Liver (tissue), 9 donors: ENCODE results near the gene MTMR2. TPM values are rescaled to one million over a fixed set of nuclear protein-coding genes. Genes with fewer than 3 reads are reported as not detected.

Experiments
- DNase-seq: peaks from one replicate; pipeline ENCODE4 v3.0.0-alpha.2; 2017; ENCODE audit warnings: low spot score
- H3K27ac ChIP-seq, 2 donors: one replicate each; pipeline ENCODE4 v1.7.0; 2013; ENCODE audit warnings: inconsistent platforms in 2 of 2, low read length in 2 of 2, control low read depth in 1 of 2, low read depth in 1 of 2, mild to moderate bottlenecking in 1 of 2
- H3K27me3 ChIP-seq, 4 donors: one replicate each; pipeline versions ENCODE4 v1.6.1 to v1.7.0; 2013; ENCODE audit warnings: low read length in 3 of 4, inconsistent platforms in 1 of 4, mild to moderate bottlenecking in 1 of 4, moderate library complexity in 1 of 4; ENCODE audit not compliant: control insufficient read depth in 4 of 4, insufficient read depth in 4 of 4
- H3K36me3 ChIP-seq, 4 donors: one replicate each; pipeline versions ENCODE4 v1.6.1 to v1.7.0; 2013; ENCODE audit warnings: low read length in 3 of 4, mild to moderate bottlenecking in 3 of 4, low read depth in 1 of 4, moderate library complexity in 1 of 4; ENCODE audit not compliant: control insufficient read depth in 4 of 4, insufficient read depth in 3 of 4
- H3K4me1 ChIP-seq, 4 donors: one replicate each; pipeline versions ENCODE4 v1.6.1 to v1.7.0; 2013; ENCODE audit warnings: low read length in 3 of 4, mild to moderate bottlenecking in 3 of 4, moderate library complexity in 1 of 4; ENCODE audit not compliant: control insufficient read depth in 4 of 4, insufficient read depth in 4 of 4
- H3K4me3 ChIP-seq, 3 donors: one replicate each; pipeline versions ENCODE4 v1.6.1 to v1.7.0; 2013; ENCODE audit warnings: low read length in 3 of 3, control low read depth in 1 of 3, low read depth in 1 of 3, mild to moderate bottlenecking in 1 of 3
- H3K9ac ChIP-seq, 2 donors: one replicate each; pipeline ENCODE4 v1.7.0; 2013; ENCODE audit warnings: low read length in 2 of 2, mild to moderate bottlenecking in 2 of 2, moderate library complexity in 2 of 2, control low read depth in 1 of 2, low read depth in 1 of 2
- H3K9me3 ChIP-seq, 4 donors: one replicate each; pipeline versions ENCODE4 v1.6.1 to v1.7.0; 2013; ENCODE audit warnings: low read length in 3 of 4; ENCODE audit not compliant: control insufficient read depth in 4 of 4
- EGR1 ChIP-seq, 2 donors: IDR thresholded peaks; 2 replicates each; pipeline ENCODE4 v1.6.1; 2016 to 2018; ENCODE audit warnings: antibody characterized with exemption in 2 of 2, low read depth in 2 of 2
- FOXA1 ChIP-seq: IDR thresholded peaks from 2 replicates; pipeline ENCODE4 v1.6.1; 2016; ENCODE audit warnings: antibody characterized with exemption
- GABPA ChIP-seq, 2 donors: IDR thresholded peaks in 1 of 2; conservative IDR thresholded peaks in 1 of 2; 2 replicates each; pipeline ENCODE4 v1.6.1; 2016; ENCODE audit warnings: antibody characterized with exemption in 2 of 2, mild to moderate bottlenecking in 1 of 2, moderate library complexity in 1 of 2
- JUND ChIP-seq, 2 donors: IDR thresholded peaks; 2 replicates each; pipeline ENCODE4 v1.6.1; 2016; ENCODE audit warnings: antibody characterized with exemption in 2 of 2
- NR2F2 ChIP-seq: IDR thresholded peaks from 2 replicates; pipeline ENCODE4 v1.6.1; 2016; ENCODE audit warnings: antibody characterized with exemption
- RXRA ChIP-seq, 2 donors: IDR thresholded peaks; 2 replicates each; pipeline ENCODE4 v1.6.1; 2017 to 2018; ENCODE audit warnings: antibody characterized with exemption in 2 of 2, mild to moderate bottlenecking in 1 of 2
- YY1 ChIP-seq: IDR thresholded peaks from 2 replicates; pipeline ENCODE4 v1.6.1; 2016; ENCODE audit warnings: antibody characterized with exemption, mild to moderate bottlenecking
- WGBS: extraction: QIAGEN DNeasy Blood & Tissue Kit; methylation state at CpG from one replicate; pipeline ENCODE4 v1.1.7; 2013; 5-methylcytosine and 5-hydroxymethylcytosine counted together
- polyA plus RNA-seq, 2 donors: library from polyadenylated mRNA; stranded (reverse) in 1 of 2; unstranded in 1 of 2; fragments of 200-250 nt in 1 of 2; fragments of >200 nt in 1 of 2; fragmentation: Nextera tagmentation in 1 of 2; extraction: Ambion mirVana in 1 of 2; gene quantifications; one replicate each; pipeline versions ENCODE4 v1.2.1 to v1.2.3, GENCODE V29; 2013 to 2015
- total RNA-seq, 2 donors: library from RNA; depleted of rRNA; stranded (reverse); fragments of >200 nt; gene quantifications; one replicate each; pipeline ENCODE4 v1.2.3, GENCODE V29; 2014
- TF ChIP-seq, protein P1 (sequence below): IDR thresholded peaks from 2 replicates; pipeline ENCODE4 v1.6.1; 2016; ENCODE audit warnings: antibody characterized with exemption
- TF ChIP-seq, protein P2 (sequence below): fragments of 150-350 bp; IDR thresholded peaks from 2 replicates; pipeline ENCODE4 v1.5.1; 2017; ENCODE audit warnings: improper control_type of control experiment, low read depth, low read length; ENCODE audit not compliant: missing input control
- TF ChIP-seq, protein P3 (sequence below): IDR thresholded peaks from 2 replicates; pipeline ENCODE4 v1.6.1; 2016; ENCODE audit warnings: antibody characterized with exemption
- TF ChIP-seq, protein P4 (sequence below): IDR thresholded peaks from 2 replicates; pipeline ENCODE4 v1.6.1; 2016; ENCODE audit warnings: antibody characterized with exemption
- donor health status: healthy.
- donor health status: healthy.
- donor health status: healthy.
- donor health status: healthy.
- donor health status: healthy.

The MTMR2 gene
- total and polyA plus RNA-seq, 4 donors, result 2.0 to 9.5 (median 3.1) TPM

DNA sequence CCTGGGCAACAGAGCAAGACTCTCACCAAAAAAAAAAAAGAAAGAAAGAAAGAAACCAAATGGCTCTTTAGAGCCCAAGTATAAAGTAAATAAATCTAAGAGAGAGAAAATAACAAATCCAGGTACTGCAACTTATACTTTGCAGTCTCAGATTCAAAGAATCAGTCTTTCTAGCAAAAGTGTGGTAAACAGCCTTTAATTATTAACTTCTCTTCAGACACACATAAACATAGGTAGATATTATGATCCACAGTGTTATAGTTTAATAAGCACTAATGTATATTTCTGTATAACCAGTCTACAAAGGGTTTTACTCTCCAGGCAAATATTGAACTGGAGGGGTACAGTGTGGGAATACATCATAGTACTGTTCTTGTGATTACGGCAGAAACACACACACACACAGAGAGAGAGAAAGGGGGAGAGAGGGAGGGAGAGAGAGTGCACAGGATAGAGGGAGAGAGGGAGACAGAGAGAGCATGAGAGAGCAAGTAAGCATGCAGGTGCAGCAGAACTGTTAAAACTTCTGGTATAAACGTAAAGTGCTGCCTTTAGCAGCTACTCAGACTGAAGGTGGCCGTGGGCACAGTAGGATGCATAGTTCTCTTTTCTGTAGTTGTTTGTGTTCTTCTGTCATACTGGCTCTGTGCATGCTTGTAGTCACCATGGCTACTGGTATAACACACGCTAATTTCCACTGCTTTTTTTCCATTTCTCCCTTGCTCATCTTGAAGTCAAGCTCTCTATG, 32.3 kb downstream of the MTMR2 start:
- DNase-seq, result no peak
- 71% methylated on average over 4 of the region's 4 CpGs for WGBS
- Histone ChIP-seq H3K4me3 (no peak overlapping the region), H3K9ac (no peak overlapping the region), H3K36me3 (peaks cover 0 to 2% (median 1%) of the 10 kb centered on the region in 4 donors), H3K4me1 (no peaks in the 10 kb centered on the region), H3K27ac (no peak overlapping the region), H3K9me3 (no peaks in the 10 kb centered on the region), H3K27me3 (no peaks in the 10 kb centered on the region)
- no peak for TF ChIP-seq JUND (IDR thresholded peaks at IDR 0.05)

DNA sequence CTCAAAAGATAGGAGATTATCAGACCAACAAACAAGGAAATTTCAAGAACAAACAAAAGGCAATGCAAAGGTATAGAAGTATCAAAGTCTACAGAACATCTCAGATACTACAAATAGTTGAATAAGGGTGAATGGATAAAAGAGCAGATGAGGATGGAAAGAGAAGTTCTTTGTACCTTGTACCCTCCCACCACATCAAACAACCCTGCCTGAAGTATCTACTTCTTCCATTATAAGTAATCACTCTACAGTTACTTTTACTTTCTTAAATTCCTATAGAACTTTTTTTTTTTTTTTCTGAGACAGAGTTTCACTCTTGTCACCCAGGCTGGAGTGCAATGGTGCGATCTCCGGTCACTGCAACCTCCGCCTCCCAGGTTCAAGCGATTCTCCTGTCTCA, 35.1 kb downstream of the MTMR2 start:
- Histone ChIP-seq H3K4me3 (no peak overlapping the region), H3K36me3 (peaks cover 0 to 2% (median 1%) of the 10 kb centered on the region in 4 donors), H3K9me3 (no peaks in the 10 kb centered on the region), H3K4me1 (no peaks in the 10 kb centered on the region), H3K9ac (no peak overlapping the region), H3K27me3 (no peaks in the 10 kb centered on the region), H3K27ac (no peak overlapping the region)
- TF ChIP-seq RXRA (IDR thresholded peaks at IDR 0.05), result no peak
- TF ChIP-seq, protein P1, sequence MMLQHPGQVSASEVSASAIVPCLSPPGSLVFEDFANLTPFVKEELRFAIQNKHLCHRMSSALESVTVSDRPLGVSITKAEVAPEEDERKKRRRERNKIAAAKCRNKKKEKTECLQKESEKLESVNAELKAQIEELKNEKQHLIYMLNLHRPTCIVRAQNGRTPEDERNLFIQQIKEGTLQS, result no peak
- 98% methylated on average over 4 of the region's 4 CpGs for WGBS
- DNase-seq, result no peak

DNA sequence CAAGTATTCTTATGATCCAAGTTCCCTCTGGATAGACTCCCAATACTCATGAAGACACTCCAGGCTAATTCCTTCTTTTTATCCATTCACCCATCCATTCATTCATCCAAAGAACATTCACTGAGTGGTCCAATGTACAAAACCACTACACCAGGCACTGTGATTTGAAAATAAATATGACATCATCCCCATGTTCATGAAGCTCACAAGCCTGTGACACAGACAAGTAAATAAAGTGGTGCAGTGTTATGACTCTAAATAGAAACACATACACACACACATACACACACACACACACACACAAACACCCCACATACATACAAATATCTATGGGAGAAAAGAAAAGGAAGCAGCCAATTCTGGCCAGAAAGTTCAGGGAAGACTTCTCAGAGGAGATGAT, 35.5 kb downstream of the MTMR2 start:
- peaks cover 0 to 2% (median 1%) of the 10 kb centered on the region in 4 donors for H3K36me3 ChIP-seq

More for the DNA sequence above, 35.5 kb downstream of the MTMR2 start:
- no peak overlapping the region for H3K4me3 ChIP-seq
- H3K9ac ChIP-seq, result no peak overlapping the region
- no peak for DNase-seq
- no peak for TF ChIP-seq NR2F2
- TF ChIP-seq, protein P2, sequence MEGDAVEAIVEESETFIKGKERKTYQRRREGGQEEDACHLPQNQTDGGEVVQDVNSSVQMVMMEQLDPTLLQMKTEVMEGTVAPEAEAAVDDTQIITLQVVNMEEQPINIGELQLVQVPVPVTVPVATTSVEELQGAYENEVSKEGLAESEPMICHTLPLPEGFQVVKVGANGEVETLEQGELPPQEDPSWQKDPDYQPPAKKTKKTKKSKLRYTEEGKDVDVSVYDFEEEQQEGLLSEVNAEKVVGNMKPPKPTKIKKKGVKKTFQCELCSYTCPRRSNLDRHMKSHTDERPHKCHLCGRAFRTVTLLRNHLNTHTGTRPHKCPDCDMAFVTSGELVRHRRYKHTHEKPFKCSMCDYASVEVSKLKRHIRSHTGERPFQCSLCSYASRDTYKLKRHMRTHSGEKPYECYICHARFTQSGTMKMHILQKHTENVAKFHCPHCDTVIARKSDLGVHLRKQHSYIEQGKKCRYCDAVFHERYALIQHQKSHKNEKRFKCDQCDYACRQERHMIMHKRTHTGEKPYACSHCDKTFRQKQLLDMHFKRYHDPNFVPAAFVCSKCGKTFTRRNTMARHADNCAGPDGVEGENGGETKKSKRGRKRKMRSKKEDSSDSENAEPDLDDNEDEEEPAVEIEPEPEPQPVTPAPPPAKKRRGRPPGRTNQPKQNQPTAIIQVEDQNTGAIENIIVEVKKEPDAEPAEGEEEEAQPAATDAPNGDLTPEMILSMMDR, result no peak
- no peak for TF ChIP-seq FOXA1
- no peak for TF ChIP-seq GABPA (IDR thresholded peaks at IDR 0.05 in 1 of 2, conservative IDR thresholded peaks at IDR 0.05 in 1 of 2)
- TF ChIP-seq RXRA (IDR thresholded peaks at IDR 0.05), result no peak
- TF ChIP-seq JUND (IDR thresholded peaks at IDR 0.05), result no peak
- TF ChIP-seq EGR1 (IDR thresholded peaks at IDR 0.05; ENCODE audit: low read depth in 2 of 2), result no peak
- no peak for TF ChIP-seq YY1
- TF ChIP-seq, protein P3, sequence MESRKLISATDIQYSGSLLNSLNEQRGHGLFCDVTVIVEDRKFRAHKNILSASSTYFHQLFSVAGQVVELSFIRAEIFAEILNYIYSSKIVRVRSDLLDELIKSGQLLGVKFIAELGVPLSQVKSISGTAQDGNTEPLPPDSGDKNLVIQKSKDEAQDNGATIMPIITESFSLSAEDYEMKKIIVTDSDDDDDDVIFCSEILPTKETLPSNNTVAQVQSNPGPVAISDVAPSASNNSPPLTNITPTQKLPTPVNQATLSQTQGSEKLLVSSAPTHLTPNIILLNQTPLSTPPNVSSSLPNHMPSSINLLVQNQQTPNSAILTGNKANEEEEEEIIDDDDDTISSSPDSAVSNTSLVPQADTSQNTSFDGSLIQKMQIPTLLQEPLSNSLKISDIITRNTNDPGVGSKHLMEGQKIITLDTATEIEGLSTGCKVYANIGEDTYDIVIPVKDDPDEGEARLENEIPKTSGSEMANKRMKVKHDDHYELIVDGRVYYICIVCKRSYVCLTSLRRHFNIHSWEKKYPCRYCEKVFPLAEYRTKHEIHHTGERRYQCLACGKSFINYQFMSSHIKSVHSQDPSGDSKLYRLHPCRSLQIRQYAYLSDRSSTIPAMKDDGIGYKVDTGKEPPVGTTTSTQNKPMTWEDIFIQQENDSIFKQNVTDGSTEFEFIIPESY, result no peak
- TF ChIP-seq, protein P4, sequence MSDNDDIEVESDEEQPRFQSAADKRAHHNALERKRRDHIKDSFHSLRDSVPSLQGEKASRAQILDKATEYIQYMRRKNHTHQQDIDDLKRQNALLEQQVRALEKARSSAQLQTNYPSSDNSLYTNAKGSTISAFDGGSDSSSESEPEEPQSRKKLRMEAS, result no peak
- TF ChIP-seq, protein P1, result no peak
- no peak overlapping the region for H3K27ac ChIP-seq
- no peaks in the 10 kb centered on the region for H3K9me3 ChIP-seq
- H3K27me3 ChIP-seq, result no peaks in the 10 kb centered on the region
- no peaks in the 10 kb centered on the region for H3K4me1 ChIP-seq
